ENCODE results near the gene TBC1D10B. TPM values are rescaled to one million over a fixed set of nuclear protein-coding genes. Genes with fewer than 3 reads are reported as not detected.
A peak's percentile ranks its signal among the peaks of the same experiment; 100 is the strongest.

The TBC1D10B gene
- total and polyA plus RNA-seq, 4 experiments from 2014 or later: 8.5 to 55.3 (median 31.6) TPM

DNA sequence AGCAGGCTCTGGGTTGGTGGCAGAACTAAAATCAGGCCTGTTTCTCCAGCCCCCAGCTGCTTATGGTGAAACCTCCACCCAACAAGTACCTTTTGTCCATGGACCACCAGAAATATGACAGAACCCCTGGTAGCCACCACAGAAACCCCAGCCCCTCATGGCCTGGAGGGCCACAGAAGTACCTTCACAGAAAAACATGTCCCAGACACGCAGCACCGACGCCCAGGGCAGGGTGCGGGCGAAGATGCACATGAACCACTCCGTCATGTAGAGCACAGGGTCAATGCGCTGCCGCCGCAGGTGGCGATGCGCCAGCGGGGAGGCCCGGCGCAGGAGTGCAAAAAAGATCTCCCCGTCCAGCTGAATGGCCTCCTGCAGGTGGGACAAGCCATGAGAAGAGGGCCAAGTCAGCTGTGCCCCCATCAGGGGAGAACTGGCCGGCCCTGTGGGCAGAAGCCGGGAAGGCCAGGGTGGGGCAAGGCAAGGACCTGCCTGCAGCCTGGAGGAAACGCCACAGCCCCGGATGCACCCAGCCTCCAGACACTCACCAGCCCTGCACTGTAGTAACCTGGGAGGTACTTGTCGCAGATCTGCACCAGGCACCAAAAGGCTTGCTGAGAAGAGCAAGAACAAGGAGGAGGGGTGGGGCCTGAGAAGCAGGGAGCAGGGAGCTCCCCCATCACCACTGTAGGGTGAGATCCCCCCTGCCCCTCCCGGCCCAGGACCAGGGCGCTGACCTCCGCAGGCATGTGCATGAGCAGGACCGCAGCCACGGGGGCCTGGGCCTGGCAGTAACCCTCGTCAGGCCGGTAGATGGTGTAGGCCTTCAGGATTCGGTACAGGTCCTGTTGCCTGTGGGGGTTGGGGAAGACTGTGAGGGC is 11.1 kb downstream of the TBC1D10B start:
- Histone ChIP-seq H3K27me3 (ENCODE audit: insufficient read depth, low read length) (no peaks in the 10 kb centered on the region), H3K4me1 (ENCODE audit: insufficient read depth, low read length) (peaks cover 20% of the 10 kb centered on the region), H3K36me3 (ENCODE audit: insufficient read depth, low read length) (peaks cover 35% of the 10 kb centered on the region), H3K9me3 (ENCODE audit: control insufficient read depth in 1 of 2, low read length in 2 of 2) (no peaks in the 10 kb centered on the region), H3K4me3 (ENCODE audit: low read length in 2 of 2) (no peak overlapping the region), H3K27ac (ENCODE audit: low read depth, low read length) (no peak overlapping the region)
- intact Hi-C loops (cut with micrococcal nuclease): no loop called here
- H3K27ac Mint-ChIP-seq: peak overlapping the region in 1 of 7 donors; percentile 57
- peaks cover 24 to 57% of the 10 kb centered on the region in 2 donors for H3K36me3 Mint-ChIP-seq
- no peaks in the 10 kb centered on the region for H3K9me3 Mint-ChIP-seq
- ChIA-PET POLR2A (ENCODE audit: partially characterized antibody) (interaction anchor here (0.9 to 7.2 kb wide), 3 partner anchors 11 to 268 kb away, joined by 3 to 59 read pairs (median 47); partner anchors contain the start of genes TBC1D10B and TBX6), CTCF (ENCODE audit: partially characterized antibody) (interaction anchor here (0.8 to 3.0 kb wide), 3 partner anchors 9 to 50 kb away, joined by 3 to 13 read pairs (median 3); no protein-coding TSS in a partner anchor)
- no peak overlapping the region for H3K4me3 Mint-ChIP-seq
- H3K27me3 Mint-ChIP-seq: no peaks in the 10 kb centered on the region
- peaks cover 15 to 36% (median 24%) of the 10 kb centered on the region in 4 donors for H3K4me1 Mint-ChIP-seq
- no peak for DNase-seq

- H3K27ac ChIP-seq (ENCODE audit: low read depth, low read length): no peak overlapping the region
- H3K4me3 ChIP-seq (ENCODE audit: low read length in 2 of 2): no peak overlapping the region
- no peaks in the 10 kb centered on the region for H3K27me3 ChIP-seq (ENCODE audit: insufficient read depth, low read length)
- no peaks in the 10 kb centered on the region for H3K27me3 Mint-ChIP-seq
- CTCF ChIA-PET (ENCODE audit: partially characterized antibody): interaction anchor here (1.1 to 3.0 kb wide), 2 partner anchors 10 to 51 kb away, joined by 3 to 13 read pairs; no protein-coding TSS in a partner anchor
- H3K9me3 ChIP-seq (ENCODE audit: control insufficient read depth in 1 of 2, low read length in 2 of 2): no peaks in the 10 kb centered on the region
- peaks cover 23 to 60% of the 10 kb centered on the region in 2 donors for H3K36me3 Mint-ChIP-seq
- no peak overlapping the region for H3K27ac Mint-ChIP-seq
- intact Hi-C loops (cut with micrococcal nuclease): no loop called here
- H3K36me3 ChIP-seq (ENCODE audit: insufficient read depth, low read length): peaks cover 34% of the 10 kb centered on the region
- peaks cover 17 to 38% (median 27%) of the 10 kb centered on the region in 4 donors for H3K4me1 Mint-ChIP-seq
- no peaks in the 10 kb centered on the region for H3K9me3 Mint-ChIP-seq
- no peak overlapping the region for H3K4me3 Mint-ChIP-seq
- POLR2A ChIA-PET (ENCODE audit: partially characterized antibody): interaction anchor here (0.8 to 7.2 kb wide), 3 partner anchors 11 to 19 kb away, joined by 3 to 59 read pairs (median 47); partner anchors contain the start of gene TBC1D10B
- no peak for DNase-seq
- peaks cover 27% of the 10 kb centered on the region for H3K4me1 ChIP-seq (ENCODE audit: insufficient read depth, low read length)
These were observed 11.7 kb downstream of the TBC1D10B start for GRCh38 chr16:30358577-30358936.

- intact Hi-C loops (cut with micrococcal nuclease): no loop called here
- Mint-ChIP-seq H3K9me3 (no peaks in the 10 kb centered on the region), H3K36me3 (peaks cover 16 to 60% of the 10 kb centered on the region in 2 donors), H3K27me3 (no peaks in the 10 kb centered on the region), H3K27ac (peak overlapping the region in 2 of 7 donors; percentile 60 to 81), H3K4me1 (peaks cover 15 to 37% (median 25%) of the 10 kb centered on the region in 4 donors), H3K4me3 (no peak overlapping the region)
- peaks cover 32% of the 10 kb centered on the region for H3K4me1 ChIP-seq (ENCODE audit: insufficient read depth, low read length)
- H3K27ac ChIP-seq (ENCODE audit: low read depth, low read length): no peak overlapping the region
- H3K4me3 ChIP-seq (ENCODE audit: low read length in 2 of 2): no peak overlapping the region
- POLR2A ChIA-PET (ENCODE audit: partially characterized antibody): interaction anchor here (0.8 to 7.2 kb wide), 4 partner anchors 8 to 20 kb away, joined by 3 to 59 read pairs (median 27); partner anchors contain the start of gene TBC1D10B
- no peak for DNase-seq
- H3K36me3 ChIP-seq (ENCODE audit: insufficient read depth, low read length): peaks cover 34% of the 10 kb centered on the region
- H3K27me3 ChIP-seq (ENCODE audit: insufficient read depth, low read length): no peaks in the 10 kb centered on the region
- no peaks in the 10 kb centered on the region for H3K9me3 ChIP-seq (ENCODE audit: control insufficient read depth in 1 of 2, low read length in 2 of 2)
- CTCF ChIA-PET (ENCODE audit: partially characterized antibody): interaction anchor here (1.0 to 3.0 kb wide), 3 partner anchors 11 to 206 kb away, joined by 3 to 13 read pairs (median 3); no protein-coding TSS in a partner anchor
These were observed 12.3 kb downstream of the TBC1D10B start for GRCh38 chr16:30357715-30358576.

GRCh38 chr16:30357085-30357714 is 13.1 kb downstream of the TBC1D10B start:
- Histone ChIP-seq H3K4me1 (ENCODE audit: insufficient read depth, low read length) (peaks cover 32% of the 10 kb centered on the region), H3K27ac (ENCODE audit: low read depth, low read length) (no peak overlapping the region), H3K27me3 (ENCODE audit: insufficient read depth, low read length) (no peaks in the 10 kb centered on the region), H3K36me3 (ENCODE audit: insufficient read depth, low read length) (peaks cover 37% of the 10 kb centered on the region), H3K9me3 (ENCODE audit: control insufficient read depth in 1 of 2, low read length in 2 of 2) (no peaks in the 10 kb centered on the region), H3K4me3 (ENCODE audit: low read length in 2 of 2) (no peak overlapping the region)
- intact Hi-C loops (cut with micrococcal nuclease): no loop called here
- H3K4me3 Mint-ChIP-seq: no peak overlapping the region
- H3K27ac Mint-ChIP-seq: peak overlapping the region in 6 of 7 donors; percentile 56 to 99 (median 74)
- peaks cover 15 to 42% (median 24%) of the 10 kb centered on the region in 4 donors for H3K4me1 Mint-ChIP-seq
- POLR2A ChIA-PET (ENCODE audit: partially characterized antibody): interaction anchor here (0.6 to 7.2 kb wide), 9 partner anchors 9 to 292 kb away, joined by 3 to 59 read pairs (median 7); partner anchors contain the start of genes ALDOA, SEPTIN1, TBC1D10B and TBX6
- peaks cover 12 to 62% of the 10 kb centered on the region in 2 donors for H3K36me3 Mint-ChIP-seq
- DNase-seq: no peak
- H3K9me3 Mint-ChIP-seq: no peaks in the 10 kb centered on the region
- CTCF ChIA-PET (ENCODE audit: partially characterized antibody): interaction anchor here (1.0 to 3.0 kb wide), 2 partner anchors 52 to 206 kb away, joined by 3 to 13 read pairs; no protein-coding TSS in a partner anchor
- H3K27me3 Mint-ChIP-seq: no peaks in the 10 kb centered on the region

GRCh38 chr16:30356401-30357084 is 13.8 kb downstream of the TBC1D10B start:
- Mint-ChIP-seq H3K27me3 (no peaks in the 10 kb centered on the region), H3K4me3 (peak overlapping the region; percentile 90 to 98 (median 96)), H3K4me1 (peaks cover 15 to 42% (median 24%) of the 10 kb centered on the region in 4 donors), H3K36me3 (peaks cover 12 to 67% of the 10 kb centered on the region in 2 donors), H3K27ac (peak overlapping the region; percentile 96 to 99 (median 98)), H3K9me3 (no peaks in the 10 kb centered on the region)
- Histone ChIP-seq H3K4me3 (ENCODE audit: low read length in 2 of 2) (no peak overlapping the region), H3K27ac (ENCODE audit: low read depth, low read length) (peak overlapping the region; percentile 95), H3K4me1 (ENCODE audit: insufficient read depth, low read length) (peaks cover 32% of the 10 kb centered on the region), H3K27me3 (ENCODE audit: insufficient read depth, low read length) (no peaks in the 10 kb centered on the region), H3K36me3 (ENCODE audit: insufficient read depth, low read length) (peaks cover 42% of the 10 kb centered on the region), H3K9me3 (ENCODE audit: control insufficient read depth in 1 of 2, low read length in 2 of 2) (no peaks in the 10 kb centered on the region)
- peak in 2 of 5 donors; percentile 18 to 43 for DNase-seq
- POLR2A ChIA-PET (ENCODE audit: partially characterized antibody): interaction anchor here (0.6 to 7.2 kb wide), 9 partner anchors 10 to 292 kb away, joined by 3 to 59 read pairs (median 7); partner anchors contain the start of genes ALDOA, SEPTIN1, TBC1D10B and TBX6
- CTCF ChIA-PET (ENCODE audit: partially characterized antibody): interaction anchor here (3.0 kb wide), 1 partner anchor 53 kb away, joined by 13 read pairs; no protein-coding TSS in a partner anchor
- intact Hi-C loops (cut with micrococcal nuclease): no loop called here

DNA sequence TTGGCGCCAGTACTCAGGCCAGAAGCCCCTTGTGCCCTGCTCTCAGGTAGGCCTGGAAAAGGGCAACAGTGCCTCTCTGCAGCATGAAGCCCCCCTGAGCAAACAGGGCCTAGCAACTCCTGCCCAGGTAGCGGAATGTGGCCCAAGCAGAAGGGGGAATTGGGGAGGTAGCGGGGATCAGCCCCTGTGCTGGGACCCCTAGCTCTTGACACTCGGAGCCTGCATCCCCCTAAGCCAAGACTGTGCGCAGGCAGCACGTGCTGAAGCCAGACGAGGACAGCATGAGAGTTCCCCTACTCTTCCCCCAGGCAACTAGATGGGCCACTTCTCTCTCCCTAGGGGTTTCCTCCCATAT is 14.4 kb downstream of the TBC1D10B start:
- H3K4me3 ChIP-seq (ENCODE audit: low read length in 2 of 2): peak overlapping the region; percentile 94 to 98
- Mint-ChIP-seq H3K27me3 (no peaks in the 10 kb centered on the region), H3K36me3 (peaks cover 16 to 69% of the 10 kb centered on the region in 2 donors), H3K4me1 (peaks cover 13 to 42% (median 24%) of the 10 kb centered on the region in 4 donors), H3K9me3 (no peaks in the 10 kb centered on the region), H3K27ac (peak overlapping the region; percentile 96 to 99 (median 98)), H3K4me3 (peak overlapping the region; percentile 90 to 98 (median 96))
- ChIA-PET POLR2A (ENCODE audit: partially characterized antibody) (interaction anchor here (1.5 to 7.2 kb wide), 10 partner anchors 9 to 291 kb away, joined by 3 to 59 read pairs (median 9); partner anchors contain the start of genes ALDOA, DCTPP1, SEPTIN1 and TBC1D10B), CTCF (ENCODE audit: partially characterized antibody) (interaction anchor here (3.0 kb wide), 2 partner anchors 15 to 53 kb away, joined by 7 to 13 read pairs; no protein-coding TSS in a partner anchor)
- peak overlapping the region; percentile 95 for H3K27ac ChIP-seq (ENCODE audit: low read depth, low read length)
- intact Hi-C loops (cut with micrococcal nuclease): loop anchor here (1.0 to 2.0 kb wide), 4 partner anchors 14 to 39 kb away; partner anchors contain the start of genes TBC1D10B and ZNF48
- H3K9me3 ChIP-seq (ENCODE audit: control insufficient read depth in 1 of 2, low read length in 2 of 2): no peaks in the 10 kb centered on the region
- DNase-seq: no peak
- peaks cover 32% of the 10 kb centered on the region for H3K4me1 ChIP-seq (ENCODE audit: insufficient read depth, low read length)
- H3K36me3 ChIP-seq (ENCODE audit: insufficient read depth, low read length): peaks cover 48% of the 10 kb centered on the region
- no peaks in the 10 kb centered on the region for H3K27me3 ChIP-seq (ENCODE audit: insufficient read depth, low read length)

All from CD4-positive, alpha-beta memory T cell (primary cell).